Retina (tissue), 1 donor: ENCODE data around the gene PDZK1.
A peak's percentile ranks its signal among the peaks of the same experiment; 100 is the strongest.
"Not testable (repeated sequence)": the region's sequence is repeated elsewhere in the genome, so short reads cannot be mapped to it uniquely, and the experiment has no call there.

Source experiments
- DNase-seq: peaks from one replicate; pipeline ENCODE4 v3.0.0-alpha.2; 2016

The PDZK1 gene

GRCh38 chr1:145708063-145708462, 895 bp upstream of the PDZK1 start:
- no peak for DNase-seq

GRCh38 chr1:145706086-145706664, 993 bp downstream of the PDZK1 start:
- DNase-seq = peak; percentile 60

- DNase-seq = no peak
Measured at GRCh38 chr1:145705622-145706021, 1.5 kb downstream of the PDZK1 start.

GRCh38 chr1:145702826-145703225, 4.3 kb downstream of the PDZK1 start:
- no peak for DNase-seq

- DNase-seq = no peak
Measured at GRCh38 chr1:145702052-145702451, 5.1 kb downstream of the PDZK1 start.

GRCh38 chr1:145701306-145701862, 5.8 kb downstream of the PDZK1 start:
- DNase-seq = no peak

GRCh38 chr1:145696630-145696960, 10.6 kb downstream of the PDZK1 start:
- DNase-seq = no peak

- DNase-seq = no peak
Measured at GRCh38 chr1:145695821-145696629, 11.1 kb downstream of the PDZK1 start.

GRCh38 chr1:145692785-145693443, 14.3 kb downstream of the PDZK1 start:
- no peak for DNase-seq

- DNase-seq = no peak
Measured at GRCh38 chr1:145690587-145691558, 16.3 kb downstream of the PDZK1 start.

GRCh38 chr1:145689922-145690321, 17.2 kb downstream of the PDZK1 start:
- no peak for DNase-seq

GRCh38 chr1:145688924-145689323, 18.2 kb downstream of the PDZK1 start:
- no peak for DNase-seq

GRCh38 chr1:145688328-145688727, 18.8 kb downstream of the PDZK1 start:
- no peak for DNase-seq

- not testable (repeated sequence) for DNase-seq
Measured at GRCh38 chr1:145686078-145686477, 21.1 kb downstream of the PDZK1 start.

GRCh38 chr1:145684858-145685257, 22.3 kb downstream of the PDZK1 start:
- DNase-seq = not testable (repeated sequence)

GRCh38 chr1:145673217-145673616, 34.0 kb downstream of the PDZK1 start:
- DNase-seq = not testable (repeated sequence)

GRCh38 chr1:145670995-145671745, 36.0 kb downstream of the PDZK1 start:
- DNase-seq = not testable (repeated sequence)

- not testable (repeated sequence) for DNase-seq
Measured at GRCh38 chr1:145665015-145665414, 42.2 kb downstream of the PDZK1 start.

- not testable (repeated sequence) for DNase-seq
Measured at GRCh38 chr1:145662502-145662901, 44.7 kb downstream of the PDZK1 start.

GRCh38 chr1:145656245-145656943, 50.8 kb downstream of the PDZK1 start:
- DNase-seq = not testable (repeated sequence)

GRCh38 chr1:145643990-145644389, 63.2 kb downstream of the PDZK1 start:
- not testable (repeated sequence) for DNase-seq
